Ovary (tissue), 3 donors: ENCODE measurements around the gene LAIR1.

Source experiments
- POLR2A ChIP-seq: fragments of 450-650 bp; IDR thresholded peaks from one replicate; pipeline ENCODE4 v1.6.1; 2017; ENCODE audit warnings: antibody characterized with exemption, mild to moderate bottlenecking, moderate library complexity
- TF ChIP-seq, protein P1 (sequence below), 3 donors: fragments of 450-650 bp in 2 of 3; fragments of 200-600 bp in 1 of 3; IDR thresholded peaks; one replicate each; pipeline versions ENCODE4 v1.5.1 to v1.8.0; 2016 to 2022; ENCODE audit warnings: antibody characterized with exemption in 3 of 3, mild to moderate bottlenecking in 1 of 3
- donor health status: DM: no; HTN: no; CAD: no.

DNA sequence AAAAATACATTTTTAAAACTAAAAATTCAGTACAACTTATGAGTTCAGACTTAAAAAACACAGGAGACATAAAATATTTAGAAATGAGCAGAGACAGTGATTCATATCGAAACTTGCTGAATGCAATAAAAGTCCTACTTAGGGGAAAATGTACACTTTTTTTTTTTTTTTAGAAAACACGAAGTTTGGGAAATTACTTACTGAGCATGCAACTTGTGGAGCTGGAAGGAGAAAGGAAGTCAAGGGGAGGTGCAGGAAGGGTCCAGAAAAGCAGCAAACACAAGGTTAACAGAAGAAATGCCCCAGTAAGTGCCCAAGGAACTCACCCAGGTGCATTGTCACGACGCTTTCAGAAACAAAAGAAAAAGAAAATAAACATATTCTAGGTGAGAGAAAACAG, 18.6 kb upstream of the LAIR1 start:
- TF ChIP-seq, protein P1, sequence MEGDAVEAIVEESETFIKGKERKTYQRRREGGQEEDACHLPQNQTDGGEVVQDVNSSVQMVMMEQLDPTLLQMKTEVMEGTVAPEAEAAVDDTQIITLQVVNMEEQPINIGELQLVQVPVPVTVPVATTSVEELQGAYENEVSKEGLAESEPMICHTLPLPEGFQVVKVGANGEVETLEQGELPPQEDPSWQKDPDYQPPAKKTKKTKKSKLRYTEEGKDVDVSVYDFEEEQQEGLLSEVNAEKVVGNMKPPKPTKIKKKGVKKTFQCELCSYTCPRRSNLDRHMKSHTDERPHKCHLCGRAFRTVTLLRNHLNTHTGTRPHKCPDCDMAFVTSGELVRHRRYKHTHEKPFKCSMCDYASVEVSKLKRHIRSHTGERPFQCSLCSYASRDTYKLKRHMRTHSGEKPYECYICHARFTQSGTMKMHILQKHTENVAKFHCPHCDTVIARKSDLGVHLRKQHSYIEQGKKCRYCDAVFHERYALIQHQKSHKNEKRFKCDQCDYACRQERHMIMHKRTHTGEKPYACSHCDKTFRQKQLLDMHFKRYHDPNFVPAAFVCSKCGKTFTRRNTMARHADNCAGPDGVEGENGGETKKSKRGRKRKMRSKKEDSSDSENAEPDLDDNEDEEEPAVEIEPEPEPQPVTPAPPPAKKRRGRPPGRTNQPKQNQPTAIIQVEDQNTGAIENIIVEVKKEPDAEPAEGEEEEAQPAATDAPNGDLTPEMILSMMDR (IDR thresholded peaks at IDR 0.05): no peak
- TF ChIP-seq POLR2A: no peak
